ENCODE results near the gene CUL4B. TPM values are rescaled to one million over a fixed set of nuclear protein-coding genes. Genes with fewer than 3 reads are reported as not detected.
"Not testable (repeated sequence)": the region's sequence is repeated elsewhere in the genome, so short reads cannot be mapped to it uniquely, and the experiment has no call there.

Gene CUL4B
- polyA plus RNA-seq, 4 donors = 10.8 to 31.8 (median 13.4) TPM

DNA sequence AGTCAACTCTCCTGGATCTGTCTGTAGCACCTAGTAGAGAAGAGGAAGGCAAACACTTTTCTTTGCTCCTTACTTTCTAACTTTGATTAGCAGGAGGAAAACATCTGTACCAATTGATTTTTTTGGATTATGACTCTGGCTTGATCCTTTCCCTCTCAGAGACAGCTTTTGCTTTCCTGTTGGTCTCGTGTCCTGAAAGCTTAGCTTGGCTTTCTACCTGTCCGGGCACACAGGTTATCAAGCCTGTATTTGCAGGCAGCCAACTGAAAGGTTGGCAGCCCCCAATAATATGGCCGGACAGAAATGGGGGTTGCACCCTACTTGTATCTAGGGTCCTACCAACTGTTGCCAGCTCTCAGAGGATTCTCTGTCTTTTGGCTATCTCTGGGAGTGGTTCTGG, 48.5 kb downstream of the CUL4B start:
- 19 to 61% (median 33%) methylated on average over 3 of the region's 3 CpGs for WGBS, 3 donors

DNA sequence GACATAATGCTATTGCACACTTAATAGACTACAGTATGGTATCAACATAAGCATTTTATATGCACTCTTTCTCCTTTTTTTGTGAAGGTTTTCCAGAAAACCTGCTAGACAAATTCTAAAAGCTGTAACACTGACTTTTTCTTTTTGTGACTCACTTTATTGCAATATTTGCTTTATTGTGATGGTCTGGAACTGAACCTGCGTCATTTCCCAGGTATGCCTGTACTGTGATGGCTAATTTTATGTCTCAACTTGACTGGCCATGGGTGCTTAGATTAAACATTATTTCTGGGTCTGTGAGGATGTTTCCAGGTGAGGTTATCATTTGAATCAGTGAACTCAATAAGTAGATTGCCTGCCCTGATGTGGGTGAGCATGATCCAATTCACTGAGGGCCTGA, 56.2 kb downstream of the CUL4B start:
- WGBS, 3 donors = 68 to 96% (median 95%) methylated on average over 1 of the region's 1 CpG
- Histone ChIP-seq H3K27ac (ENCODE audit: low read depth in 1 of 3, low read length in 2 of 3) (no peak overlapping the region), H3K27me3 (ENCODE audit: control insufficient read depth in 3 of 3, insufficient read depth in 3 of 3, low read length in 3 of 3) (no peaks in the 10 kb centered on the region), H3K4me3 (ENCODE audit: low read depth in 1 of 3, low read length in 3 of 3) (no peak overlapping the region), H3K4me1 (ENCODE audit: control insufficient read depth in 3 of 3, insufficient read depth in 2 of 3, low read depth in 1 of 3, low read length in 2 of 3) (no peaks in the 10 kb centered on the region), H3K36me3 (ENCODE audit: control insufficient read depth in 3 of 3, insufficient read depth in 2 of 3, low read depth in 1 of 3, low read length in 3 of 3) (no peaks in the 10 kb centered on the region), H3K9me3 (ENCODE audit: control insufficient read depth in 2 of 2, insufficient read depth in 1 of 2, low read depth in 1 of 2, low read length in 1 of 2) (no peaks in the 10 kb centered on the region)
- FAIRE-seq (no peak), DNase-seq (no peak)

More for the DNA sequence above, 48.5 kb downstream of the CUL4B start:
- H3K4me1 ChIP-seq (ENCODE audit: control insufficient read depth in 3 of 3, insufficient read depth in 2 of 3, low read depth in 1 of 3, low read length in 2 of 3) = peaks cover 0 to 3% (median 0%) of the 10 kb centered on the region in 3 donors
- DNase-seq (peak in 1 of 2 donors; percentile 4), FAIRE-seq (no peak)
- no peaks in the 10 kb centered on the region for H3K27me3 ChIP-seq (ENCODE audit: control insufficient read depth in 3 of 3, insufficient read depth in 3 of 3, low read length in 3 of 3)
- peak overlapping the region in 1 of 3 donors; percentile 24 for H3K27ac ChIP-seq (ENCODE audit: low read depth in 1 of 3, low read length in 2 of 3)
- no peak overlapping the region for H3K4me3 ChIP-seq (ENCODE audit: low read depth in 1 of 3, low read length in 3 of 3)
- H3K36me3 ChIP-seq (ENCODE audit: control insufficient read depth in 3 of 3, insufficient read depth in 2 of 3, low read depth in 1 of 3, low read length in 3 of 3) = no peaks in the 10 kb centered on the region
- no peaks in the 10 kb centered on the region for H3K9me3 ChIP-seq (ENCODE audit: control insufficient read depth in 2 of 2, insufficient read depth in 1 of 2, low read depth in 1 of 2, low read length in 1 of 2)

- H3K4me1 ChIP-seq (ENCODE audit: control insufficient read depth in 3 of 3, insufficient read depth in 2 of 3, low read depth in 1 of 3, low read length in 2 of 3) = no peaks in the 10 kb centered on the region
- 63 to 74% (median 64%) methylated on average over 4 of the region's 4 CpGs for WGBS, 3 donors
- FAIRE-seq = no peak
Measured at GRCh38 chrX:120499301-120500072, 61.3 kb downstream of the CUL4B start.

GRCh38 chrX:120490119-120490518, 70.6 kb downstream of the CUL4B start:
- H3K4me3 ChIP-seq (ENCODE audit: low read depth in 1 of 3, low read length in 3 of 3); H3K27ac ChIP-seq (ENCODE audit: low read depth in 1 of 3, low read length in 2 of 3); H3K36me3 ChIP-seq (ENCODE audit: control insufficient read depth in 3 of 3, insufficient read depth in 2 of 3, low read depth in 1 of 3, low read length in 3 of 3); H3K27me3 ChIP-seq (ENCODE audit: control insufficient read depth in 3 of 3, insufficient read depth in 3 of 3, low read length in 3 of 3); H3K9me3 ChIP-seq (ENCODE audit: control insufficient read depth in 2 of 2, insufficient read depth in 1 of 2, low read depth in 1 of 2, low read length in 1 of 2); DNase-seq; H3K4me1 ChIP-seq (ENCODE audit: control insufficient read depth in 3 of 3, insufficient read depth in 2 of 3, low read depth in 1 of 3, low read length in 2 of 3); FAIRE-seq: not testable (repeated sequence)
- 96 to 100% (median 100%) methylated on average over 2 of the region's 2 CpGs for WGBS, 3 donors

More at GRCh38 chrX:120499301-120500072, 61.3 kb downstream of the CUL4B start:
- H3K36me3 ChIP-seq (ENCODE audit: control insufficient read depth in 3 of 3, insufficient read depth in 2 of 3, low read depth in 1 of 3, low read length in 3 of 3) = no peaks in the 10 kb centered on the region
- H3K4me3 ChIP-seq (ENCODE audit: low read depth in 1 of 3, low read length in 3 of 3) = no peak overlapping the region
- no peaks in the 10 kb centered on the region for H3K27me3 ChIP-seq (ENCODE audit: control insufficient read depth in 3 of 3, insufficient read depth in 3 of 3, low read length in 3 of 3)
- no peak overlapping the region for H3K27ac ChIP-seq (ENCODE audit: low read depth in 1 of 3, low read length in 2 of 3)
- DNase-seq = no peak
- no peaks in the 10 kb centered on the region for H3K9me3 ChIP-seq (ENCODE audit: control insufficient read depth in 2 of 2, insufficient read depth in 1 of 2, low read depth in 1 of 2, low read length in 1 of 2)

DNA sequence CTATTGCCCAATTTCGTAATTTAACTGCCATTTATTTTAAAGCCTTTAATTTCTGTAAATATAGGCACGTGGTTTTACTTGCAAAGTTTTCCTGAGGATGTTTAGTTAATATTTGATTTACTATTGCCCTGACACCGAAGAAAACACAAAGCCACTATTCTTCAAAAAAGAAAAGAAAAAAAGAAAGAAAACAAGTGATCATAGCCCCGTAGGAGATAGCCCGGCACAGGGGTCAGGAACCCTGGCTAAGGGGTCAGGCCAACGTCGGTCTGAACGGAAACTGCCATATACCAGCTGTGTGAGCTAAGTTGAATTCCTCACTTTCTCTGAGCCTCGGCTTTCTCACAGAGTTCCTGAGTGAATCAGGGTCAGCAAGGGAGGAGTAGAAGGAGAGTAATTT, 74.0 kb downstream of the CUL4B start:
- 12 to 43% (median 39%) methylated on average over 9 of the region's 9 CpGs for WGBS, 3 donors
- H3K27me3 ChIP-seq (ENCODE audit: control insufficient read depth in 3 of 3, insufficient read depth in 3 of 3, low read length in 3 of 3) = no peaks in the 10 kb centered on the region
- no peak overlapping the region for H3K27ac ChIP-seq (ENCODE audit: low read depth in 1 of 3, low read length in 2 of 3)
- no peak overlapping the region for H3K4me3 ChIP-seq (ENCODE audit: low read depth in 1 of 3, low read length in 3 of 3)
- H3K36me3 ChIP-seq (ENCODE audit: control insufficient read depth in 3 of 3, insufficient read depth in 2 of 3, low read depth in 1 of 3, low read length in 3 of 3) = no peaks in the 10 kb centered on the region
- H3K9me3 ChIP-seq (ENCODE audit: control insufficient read depth in 2 of 2, insufficient read depth in 1 of 2, low read depth in 1 of 2, low read length in 1 of 2) = no peaks in the 10 kb centered on the region
- no peak for FAIRE-seq
- DNase-seq = peak in 1 of 2 donors; percentile 23
- H3K4me1 ChIP-seq (ENCODE audit: control insufficient read depth in 3 of 3, insufficient read depth in 2 of 3, low read depth in 1 of 3, low read length in 2 of 3) = peaks cover 0 to 2% (median 0%) of the 10 kb centered on the region in 3 donors

- Histone ChIP-seq H3K9me3 (ENCODE audit: control insufficient read depth in 2 of 2, insufficient read depth in 1 of 2, low read depth in 1 of 2, low read length in 1 of 2) (no peaks in the 10 kb centered on the region), H3K4me3 (ENCODE audit: low read depth in 1 of 3, low read length in 3 of 3) (peak overlapping the region; percentile 22 to 61 (median 32)), H3K4me1 (ENCODE audit: control insufficient read depth in 3 of 3, insufficient read depth in 2 of 3, low read depth in 1 of 3, low read length in 2 of 3) (peaks cover 0 to 2% (median 0%) of the 10 kb centered on the region in 3 donors), H3K27ac (ENCODE audit: low read depth in 1 of 3, low read length in 2 of 3) (peak overlapping the region; percentile 84 to 98 (median 93)), H3K27me3 (ENCODE audit: control insufficient read depth in 3 of 3, insufficient read depth in 3 of 3, low read length in 3 of 3) (no peaks in the 10 kb centered on the region), H3K36me3 (ENCODE audit: control insufficient read depth in 3 of 3, insufficient read depth in 2 of 3, low read depth in 1 of 3, low read length in 3 of 3) (no peaks in the 10 kb centered on the region)
- FAIRE-seq = no peak
- 1 to 35% (median 8%) methylated on average over 34 to 39 of the region's 39 CpGs for WGBS, 3 donors
- DNase-seq = peak; percentile 84 to 88
Measured at GRCh38 chrX:120485638-120486520, 74.9 kb downstream of the CUL4B start.

- H3K27ac ChIP-seq (ENCODE audit: low read depth in 1 of 3, low read length in 2 of 3) = peak overlapping the region in 2 of 3 donors; percentile 49 to 93
- H3K4me3 ChIP-seq (ENCODE audit: low read depth in 1 of 3, low read length in 3 of 3) = peak overlapping the region in 1 of 3 donors; percentile 61
- no peaks in the 10 kb centered on the region for H3K9me3 ChIP-seq (ENCODE audit: control insufficient read depth in 2 of 2, insufficient read depth in 1 of 2, low read depth in 1 of 2, low read length in 1 of 2)
- H3K36me3 ChIP-seq (ENCODE audit: control insufficient read depth in 3 of 3, insufficient read depth in 2 of 3, low read depth in 1 of 3, low read length in 3 of 3) = no peaks in the 10 kb centered on the region
- H3K4me1 ChIP-seq (ENCODE audit: control insufficient read depth in 3 of 3, insufficient read depth in 2 of 3, low read depth in 1 of 3, low read length in 2 of 3) = peaks cover 0 to 2% (median 0%) of the 10 kb centered on the region in 3 donors
- FAIRE-seq (no peak), DNase-seq (no peak)
- no peaks in the 10 kb centered on the region for H3K27me3 ChIP-seq (ENCODE audit: control insufficient read depth in 3 of 3, insufficient read depth in 3 of 3, low read length in 3 of 3)
- WGBS, 3 donors = 58 to 72% (median 68%) methylated on average over 3 of the region's 3 CpGs
Measured at GRCh38 chrX:120485315-120485637, 75.5 kb downstream of the CUL4B start.

DNA sequence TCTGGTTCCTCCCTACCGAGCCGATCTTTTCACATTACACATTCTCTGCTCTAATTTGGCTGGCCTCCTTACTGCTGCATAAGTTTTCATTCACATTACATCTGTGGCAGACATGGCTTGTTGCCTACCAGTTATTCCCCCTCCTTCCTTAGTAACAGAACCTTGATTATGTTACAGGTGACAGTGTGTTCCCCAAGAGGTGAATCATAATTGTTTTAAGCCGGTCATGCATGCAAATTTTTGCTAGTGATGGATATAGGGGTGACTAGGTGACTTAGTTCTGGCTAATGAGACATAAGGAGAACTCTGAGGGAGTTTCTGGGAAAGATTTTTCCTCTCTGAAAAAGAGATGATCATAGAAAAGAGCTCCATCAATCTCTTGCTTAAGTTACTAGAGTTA, 83.3 kb downstream of the CUL4B start:
- no peaks in the 10 kb centered on the region for H3K36me3 ChIP-seq (ENCODE audit: control insufficient read depth in 3 of 3, insufficient read depth in 2 of 3, low read depth in 1 of 3, low read length in 3 of 3)
- H3K9me3 ChIP-seq (ENCODE audit: control insufficient read depth in 2 of 2, insufficient read depth in 1 of 2, low read depth in 1 of 2, low read length in 1 of 2) = no peaks in the 10 kb centered on the region
- WGBS, 3 donors = 74 to 87% (median 87%) methylated on average over 3 of the region's 3 CpGs
- DNase-seq (no peak), FAIRE-seq (no peak)
- H3K27me3 ChIP-seq (ENCODE audit: control insufficient read depth in 3 of 3, insufficient read depth in 3 of 3, low read length in 3 of 3) = no peaks in the 10 kb centered on the region
- H3K27ac ChIP-seq (ENCODE audit: low read depth in 1 of 3, low read length in 2 of 3) = no peak overlapping the region
- no peaks in the 10 kb centered on the region for H3K4me1 ChIP-seq (ENCODE audit: control insufficient read depth in 3 of 3, insufficient read depth in 2 of 3, low read depth in 1 of 3, low read length in 2 of 3)
- no peak overlapping the region for H3K4me3 ChIP-seq (ENCODE audit: low read depth in 1 of 3, low read length in 3 of 3)

Measured in small intestine (tissue), 7 donors.